ENCODE measurements around the gene RAB6D.

GRCh38 chr2:131369954-131370353, 6.0 kb upstream of the RAB6D start:
- no peak for TF ChIP-seq CTCF (IDR thresholded peaks at IDR 0.05)
- TF ChIP-seq POLR2AphosphoS5 (IDR thresholded peaks at IDR 0.05): no peak
- TF ChIP-seq POLR2A (IDR thresholded peaks at IDR 0.05): no peak
